ENCODE data around the gene ZNF883. TPM values are rescaled to one million over a fixed set of nuclear protein-coding genes. Genes with fewer than 3 reads are reported as not detected.

Gene ZNF883
- total and polyA plus RNA-seq, 7 donors: 0.34 to 1.4 (median 0.56) TPM; not detected in 1

GRCh38 chr9:113005777-113006176, 6.2 kb downstream of the ZNF883 start:
- no peak for TF ChIP-seq CTCF (IDR thresholded peaks at IDR 0.05)
- intact Hi-C loops (cut with DNase I): no loop called here
- H3K27me3 ChIP-seq (ENCODE audit: insufficient read depth in 3 of 3, low read length in 2 of 3): no peaks in the 10 kb centered on the region
- H3K4me1 ChIP-seq: no peaks in the 10 kb centered on the region
- 48 to 73% (median 71%) methylated on average over 1 of the region's 1 CpG for WGBS, 3 donors
- DNase-seq (no peak), ATAC-seq (no peak)
- H3K27ac ChIP-seq: no peak overlapping the region
- no peaks in the 10 kb centered on the region for H3K36me3 ChIP-seq (ENCODE audit: insufficient read depth in 1 of 2, low read depth in 1 of 2)
- H3K9me3 ChIP-seq: peaks cover 11% of the 10 kb centered on the region
- no peak overlapping the region for H3K4me3 ChIP-seq

- ATAC-seq (no peak), DNase-seq (no peak)
- 95 to 98% (median 96%) methylated on average over 8 of the region's 8 CpGs for WGBS, 3 donors
- Histone ChIP-seq H3K27ac (no peak overlapping the region), H3K27me3 (ENCODE audit: insufficient read depth in 3 of 3, low read length in 2 of 3) (no peaks in the 10 kb centered on the region), H3K4me3 (no peak overlapping the region), H3K9me3 (peaks cover 64% of the 10 kb centered on the region), H3K4me1 (no peaks in the 10 kb centered on the region), H3K36me3 (ENCODE audit: insufficient read depth in 1 of 2, low read depth in 1 of 2) (no peaks in the 10 kb centered on the region)
- no peak for TF ChIP-seq CTCF (IDR thresholded peaks at IDR 0.05)
- intact Hi-C loops (cut with DNase I): no loop called here
These were observed 14.6 kb downstream of the ZNF883 start for GRCh38 chr9:112997236-112997941.

- ATAC-seq: no peak
These were observed 40.6 kb downstream of the ZNF883 start for GRCh38 chr9:112971415-112971814.

GRCh38 chr9:112970939-112971338, 41.1 kb downstream of the ZNF883 start:
- no peak for TF ChIP-seq CTCF (IDR thresholded peaks at IDR 0.05)
- H3K27ac ChIP-seq: no peak overlapping the region
- no peaks in the 10 kb centered on the region for H3K36me3 ChIP-seq (ENCODE audit: insufficient read depth in 1 of 2, low read depth in 1 of 2)
- intact Hi-C loops (cut with DNase I): no loop called here
- DNase-seq: no peak
- H3K9me3 ChIP-seq: no peaks in the 10 kb centered on the region
- no peaks in the 10 kb centered on the region for H3K4me1 ChIP-seq
- WGBS, 3 donors: 45 to 51% (median 48%) methylated on average over 6 of the region's 6 CpGs
- peaks cover 0 to 8% (median 0%) of the 10 kb centered on the region in 3 donors for H3K27me3 ChIP-seq (ENCODE audit: insufficient read depth in 3 of 3, low read length in 2 of 3)
- no peak for ATAC-seq
- no peak overlapping the region for H3K4me3 ChIP-seq

More at GRCh38 chr9:112971415-112971814, 40.6 kb downstream of the ZNF883 start:
- DNase-seq: no peak
- H3K27me3 ChIP-seq (ENCODE audit: insufficient read depth in 3 of 3, low read length in 2 of 3): peaks cover 0 to 8% (median 0%) of the 10 kb centered on the region in 3 donors
- no peaks in the 10 kb centered on the region for H3K4me1 ChIP-seq
- no peak overlapping the region for H3K27ac ChIP-seq
- TF ChIP-seq CTCF (IDR thresholded peaks at IDR 0.05): no peak
- H3K9me3 ChIP-seq: no peaks in the 10 kb centered on the region
- H3K4me3 ChIP-seq: no peak overlapping the region
- no peaks in the 10 kb centered on the region for H3K36me3 ChIP-seq (ENCODE audit: insufficient read depth in 1 of 2, low read depth in 1 of 2)
- 6 to 14% (median 13%) methylated on average over 5 of the region's 5 CpGs for WGBS, 3 donors
- intact Hi-C loops (cut with DNase I): no loop called here

GRCh38 chr9:112969730-112970129, 42.3 kb downstream of the ZNF883 start:
- TF ChIP-seq CTCF (IDR thresholded peaks at IDR 0.05): no peak
- ATAC-seq (no peak), DNase-seq (no peak)
- no peak overlapping the region for H3K4me3 ChIP-seq
- peaks cover 0 to 8% (median 0%) of the 10 kb centered on the region in 3 donors for H3K27me3 ChIP-seq (ENCODE audit: insufficient read depth in 3 of 3, low read length in 2 of 3)
- WGBS, 3 donors: 54 to 63% (median 62%) methylated on average over 4 of the region's 4 CpGs
- no peaks in the 10 kb centered on the region for H3K9me3 ChIP-seq
- intact Hi-C loops (cut with DNase I): no loop called here
- no peaks in the 10 kb centered on the region for H3K4me1 ChIP-seq
- H3K36me3 ChIP-seq (ENCODE audit: insufficient read depth in 1 of 2, low read depth in 1 of 2): no peaks in the 10 kb centered on the region
- H3K27ac ChIP-seq: no peak overlapping the region
